ENCODE results near the gene MTR. TPM values are rescaled to one million over a fixed set of nuclear protein-coding genes. Genes with fewer than 3 reads are reported as not detected.

Gene MTR
- total and polyA plus RNA-seq, 9 of the 15 experiments (the other 6 are each of a cell fraction or from before 2014, with no cell fraction given), result 3.4 to 44.3 (median 20.3) TPM

DNA sequence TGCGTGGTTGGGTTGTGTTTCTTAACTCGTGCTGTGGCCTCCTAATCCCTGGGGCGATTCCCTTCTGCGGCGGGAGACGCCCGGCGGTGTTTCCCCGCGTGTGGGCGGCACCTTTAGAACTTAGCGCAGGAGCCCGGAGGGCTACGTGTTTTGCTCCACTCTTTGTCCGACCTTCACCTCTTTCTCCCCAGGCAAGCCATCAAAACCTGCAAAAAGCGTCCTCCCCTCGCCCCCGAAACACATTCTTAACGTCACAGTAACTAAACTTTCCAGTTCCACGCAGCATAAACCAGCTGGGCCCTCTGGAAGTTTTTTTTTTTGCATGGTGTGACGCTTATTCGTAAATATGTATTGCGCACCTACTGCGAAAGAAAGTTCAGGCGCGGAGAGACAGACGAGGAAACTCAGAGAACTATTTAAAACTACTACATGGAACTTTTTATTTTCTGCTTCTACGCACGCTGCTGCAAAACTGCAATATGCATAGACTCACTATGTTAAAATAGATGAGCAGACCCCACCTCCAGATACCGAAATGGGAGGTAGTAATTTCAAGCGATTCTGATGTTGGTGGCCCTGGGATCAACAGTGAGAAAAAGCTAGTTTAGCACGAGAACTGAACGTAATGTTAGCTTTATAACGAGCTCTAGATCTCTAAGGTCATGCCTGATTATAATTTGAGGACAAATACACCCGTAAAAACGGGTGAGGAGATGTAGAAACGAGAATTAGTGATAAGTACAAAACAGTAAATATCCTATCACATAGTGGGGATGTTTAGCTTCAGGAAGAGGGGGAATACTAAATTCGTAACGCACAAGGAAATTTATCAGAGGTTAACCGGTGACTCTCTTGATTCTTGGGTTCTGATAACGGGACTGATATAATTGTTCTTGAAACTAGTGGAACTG lies 920 bp downstream of the MTR start (continued):
- TF ChIP-seq SMC3 (conservative IDR thresholded peaks at IDR 0.05; ENCODE audit: insufficient read depth, low read depth, low read length) (no peak), NFIX (CRISPR knock-in tag; IDR thresholded peaks at IDR 0.05; ENCODE audit: low read depth) (no peak), SOX6 (IDR thresholded peaks at IDR 0.05) (0 out of 2 replicates have a peak, but pooled peaks have one; percentile 41), HNRNPL (IDR thresholded peaks at IDR 0.05; ENCODE audit: low read depth, low read length) (no peak), ZBTB1 (CRISPR knock-in tag; IDR thresholded peaks at IDR 0.05; ENCODE audit: borderline replicate concordance, low read depth) (peak; percentile 58; the same call in 1 of the 2 replicates), ATF1 (CRISPR knock-in tag; IDR thresholded peaks at IDR 0.05) (no peak), ATF1 (tag; IDR thresholded peaks at IDR 0.05) (no peak), ILF3 (IDR thresholded peaks at IDR 0.05; ENCODE audit: borderline replicate concordance) (no peak), CTBP1 (IDR thresholded peaks at IDR 0.05; ENCODE audit: borderline replicate concordance) (peak; percentile 11; the same call in 1 of the 2 replicates), ZNF384 (IDR thresholded peaks at IDR 0.05; ENCODE audit: low read depth, low read length) (peak; percentile 62; the same call in 1 of the 2 replicates), ZNF766 (CRISPR knock-in tag; conservative IDR thresholded peaks at IDR 0.05) (no peak), MEIS2 (IDR thresholded peaks at IDR 0.05; ENCODE audit: partially characterized antibody) (no peak), STAG1 (CRISPR knock-in tag; IDR thresholded peaks at IDR 0.05; ENCODE audit: borderline replicate concordance) (no peak), SIN3B (IDR thresholded peaks at IDR 0.05; ENCODE audit: low read depth) (no peak), MED1 (CRISPR knock-in tag; IDR thresholded peaks at IDR 0.05; ENCODE audit: borderline replicate concordance) (no peak), NCOA6 (IDR thresholded peaks at IDR 0.05) (no peak), RBM25 (IDR thresholded peaks at IDR 0.05; ENCODE audit: low read depth, low read length, severe bottlenecking) (no peak), ZNF586 (CRISPR knock-in tag; conservative IDR thresholded peaks at IDR 0.05) (no peak), C11orf30 (IDR thresholded peaks at IDR 0.05; ENCODE audit: low read depth) (no peak), WHSC1 (IDR thresholded peaks at IDR 0.05; ENCODE audit: low read length) (no peak), SMAD2 (IDR thresholded peaks at IDR 0.05; ENCODE audit: low read depth, low read length) (no peak)
- TF ChIP-seq, protein P1, sequence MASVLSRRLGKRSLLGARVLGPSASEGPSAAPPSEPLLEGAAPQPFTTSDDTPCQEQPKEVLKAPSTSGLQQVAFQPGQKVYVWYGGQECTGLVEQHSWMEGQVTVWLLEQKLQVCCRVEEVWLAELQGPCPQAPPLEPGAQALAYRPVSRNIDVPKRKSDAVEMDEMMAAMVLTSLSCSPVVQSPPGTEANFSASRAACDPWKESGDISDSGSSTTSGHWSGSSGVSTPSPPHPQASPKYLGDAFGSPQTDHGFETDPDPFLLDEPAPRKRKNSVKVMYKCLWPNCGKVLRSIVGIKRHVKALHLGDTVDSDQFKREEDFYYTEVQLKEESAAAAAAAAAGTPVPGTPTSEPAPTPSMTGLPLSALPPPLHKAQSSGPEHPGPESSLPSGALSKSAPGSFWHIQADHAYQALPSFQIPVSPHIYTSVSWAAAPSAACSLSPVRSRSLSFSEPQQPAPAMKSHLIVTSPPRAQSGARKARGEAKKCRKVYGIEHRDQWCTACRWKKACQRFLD (CRISPR knock-in tag; IDR thresholded peaks at IDR 0.05), result 0 out of 2 replicates have a peak, but pooled peaks have one; percentile 23
- TF ChIP-seq, protein P2, sequence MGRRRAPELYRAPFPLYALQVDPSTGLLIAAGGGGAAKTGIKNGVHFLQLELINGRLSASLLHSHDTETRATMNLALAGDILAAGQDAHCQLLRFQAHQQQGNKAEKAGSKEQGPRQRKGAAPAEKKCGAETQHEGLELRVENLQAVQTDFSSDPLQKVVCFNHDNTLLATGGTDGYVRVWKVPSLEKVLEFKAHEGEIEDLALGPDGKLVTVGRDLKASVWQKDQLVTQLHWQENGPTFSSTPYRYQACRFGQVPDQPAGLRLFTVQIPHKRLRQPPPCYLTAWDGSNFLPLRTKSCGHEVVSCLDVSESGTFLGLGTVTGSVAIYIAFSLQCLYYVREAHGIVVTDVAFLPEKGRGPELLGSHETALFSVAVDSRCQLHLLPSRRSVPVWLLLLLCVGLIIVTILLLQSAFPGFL (CRISPR knock-in tag; IDR thresholded peaks at IDR 0.05), result 0 out of 2 replicates have a peak, but pooled peaks have one; percentile 54

Data from K562 (cell line).